HL-60 (cell line): ENCODE results near the gene ADGRL3.

Source experiments
- POLR2AphosphoS5 ChIP-seq: IDR thresholded peaks from 2 replicates; pipeline ENCODE4 v1.6.1; 2012; ENCODE audit warnings: low read depth
- REST ChIP-seq: IDR thresholded peaks from 2 replicates; pipeline ENCODE4 v1.6.1; 2012; ENCODE audit warnings: low read depth; ENCODE audit not compliant: insufficient replicate concordance
- TF ChIP-seq, protein P1 (sequence below): IDR thresholded peaks from one replicate; pipeline ENCODE4 v1.5.1; 2011; ENCODE audit warnings: low read length, control low read depth, inconsistent platforms; ENCODE audit not compliant: insufficient read depth

- TF ChIP-seq, protein P1, sequence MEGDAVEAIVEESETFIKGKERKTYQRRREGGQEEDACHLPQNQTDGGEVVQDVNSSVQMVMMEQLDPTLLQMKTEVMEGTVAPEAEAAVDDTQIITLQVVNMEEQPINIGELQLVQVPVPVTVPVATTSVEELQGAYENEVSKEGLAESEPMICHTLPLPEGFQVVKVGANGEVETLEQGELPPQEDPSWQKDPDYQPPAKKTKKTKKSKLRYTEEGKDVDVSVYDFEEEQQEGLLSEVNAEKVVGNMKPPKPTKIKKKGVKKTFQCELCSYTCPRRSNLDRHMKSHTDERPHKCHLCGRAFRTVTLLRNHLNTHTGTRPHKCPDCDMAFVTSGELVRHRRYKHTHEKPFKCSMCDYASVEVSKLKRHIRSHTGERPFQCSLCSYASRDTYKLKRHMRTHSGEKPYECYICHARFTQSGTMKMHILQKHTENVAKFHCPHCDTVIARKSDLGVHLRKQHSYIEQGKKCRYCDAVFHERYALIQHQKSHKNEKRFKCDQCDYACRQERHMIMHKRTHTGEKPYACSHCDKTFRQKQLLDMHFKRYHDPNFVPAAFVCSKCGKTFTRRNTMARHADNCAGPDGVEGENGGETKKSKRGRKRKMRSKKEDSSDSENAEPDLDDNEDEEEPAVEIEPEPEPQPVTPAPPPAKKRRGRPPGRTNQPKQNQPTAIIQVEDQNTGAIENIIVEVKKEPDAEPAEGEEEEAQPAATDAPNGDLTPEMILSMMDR, result no peak
- no peak for TF ChIP-seq REST
- no peak for TF ChIP-seq POLR2AphosphoS5
These were observed 461.8 kb downstream of the ADGRL3 start for GRCh38 chr4:61661960-61662359.
